Measurements from ENCODE around the gene RAD51B. TPM values are rescaled to one million over a fixed set of nuclear protein-coding genes. Genes with fewer than 3 reads are reported as not detected.

RAD51B gene
- total RNA-seq, 1 experiment from 2014 or later: 16.7 TPM

DNA sequence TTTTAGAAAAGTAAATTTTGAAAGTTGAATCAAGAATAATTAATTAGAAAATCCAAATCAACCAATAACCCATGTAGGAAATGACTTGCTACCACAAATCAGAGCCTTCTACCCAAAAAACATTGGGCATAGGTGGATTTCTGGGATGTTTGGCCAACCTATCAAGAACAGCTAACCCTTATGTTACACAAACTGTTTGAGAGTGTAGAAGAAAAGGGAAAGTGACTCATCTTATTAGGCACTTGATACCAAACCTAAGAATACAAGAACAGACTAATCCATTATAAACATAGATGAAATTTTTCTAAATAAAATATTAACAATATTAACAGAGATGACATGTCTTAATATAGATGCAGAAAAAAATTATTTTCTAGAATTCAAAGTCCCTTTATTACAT is 712.9 kb downstream of the RAD51B start:
- Histone ChIP-seq H2BK12ac (ENCODE audit: insufficient read length, low read depth, low read length) (no peak overlapping the region), H3K4me2 (ENCODE audit: insufficient read depth, insufficient read length, low read length) (no peak overlapping the region), H3K79me1 (ENCODE audit: insufficient read depth, low read depth, low read length, poor library complexity, severe bottlenecking) (no peaks in the 10 kb centered on the region), H3K56ac (ENCODE audit: insufficient read length, low read depth, low read length) (no peak overlapping the region), H2BK15ac (ENCODE audit: low read depth, low read length) (no peak overlapping the region), H4K91ac (ENCODE audit: insufficient read length, low read depth, low read length) (no peak overlapping the region), H4K8ac (replicated peaks; ENCODE audit: insufficient read length, low read depth, low read length) (no peak overlapping the region), H2BK5ac (ENCODE audit: insufficient read length, low read length) (no peak overlapping the region), H3K18ac (ENCODE audit: insufficient read length, low read depth, low read length) (no peak overlapping the region), H3K9me3 (ENCODE audit: control insufficient read depth, low read depth, low read length) (no peaks in the 10 kb centered on the region), H3K23ac (ENCODE audit: insufficient read length, low read depth, low read length) (no peak overlapping the region), H4K5ac (ENCODE audit: insufficient read length, low read depth, low read length) (no peak overlapping the region), H3K27ac (ENCODE audit: insufficient read length, low read depth, low read length) (no peak overlapping the region), H3K9ac (ENCODE audit: extremely low read depth, insufficient read length, low read length) (no peak overlapping the region), H3T11ph (ENCODE audit: low read length) (no peak overlapping the region), H2BK120ac (ENCODE audit: low read depth, low read length, poor library complexity, severe bottlenecking) (no peak overlapping the region), H2AFZ (ENCODE audit: low read length) (no peak overlapping the region), H3K23me2 (ENCODE audit: insufficient read length, low read depth, low read length, poor library complexity, severe bottlenecking) (no peaks in the 10 kb centered on the region), H3K14ac (ENCODE audit: insufficient read depth, low read length) (no peak overlapping the region), H4K20me1 (ENCODE audit: control insufficient read depth, insufficient read depth, insufficient read length) (no peaks in the 10 kb centered on the region), H3K4me1 (ENCODE audit: insufficient read depth, low read length) (no peaks in the 10 kb centered on the region), H3K4ac (ENCODE audit: low read depth, low read length) (no peak overlapping the region), H3K79me2 (ENCODE audit: insufficient read depth, low read length) (no peaks in the 10 kb centered on the region), H3K27me3 (ENCODE audit: insufficient read depth, low read length) (no peaks in the 10 kb centered on the region), H2AK5ac (ENCODE audit: insufficient read length, low read length) (no peak overlapping the region), H2BK20ac (ENCODE audit: low read depth, low read length, poor library complexity, severe bottlenecking) (no peak overlapping the region)
- H3K27me3 Mint-ChIP-seq (ENCODE audit: low read depth): no peaks in the 10 kb centered on the region
- no peak overlapping the region for H3K4me3 Mint-ChIP-seq
- no peaks in the 10 kb centered on the region; a peak in 1 of 4 replicates for H3K4me1 Mint-ChIP-seq
- DNase-seq: no peak
- peaks cover 10 to 26% (median 19%) of the 10 kb centered on the region in 3 experiments for H3K36me3 Mint-ChIP-seq (ENCODE audit: insufficient read depth in 1 of 3, low read depth in 3 of 3)
- TF ChIP-seq, protein P1, sequence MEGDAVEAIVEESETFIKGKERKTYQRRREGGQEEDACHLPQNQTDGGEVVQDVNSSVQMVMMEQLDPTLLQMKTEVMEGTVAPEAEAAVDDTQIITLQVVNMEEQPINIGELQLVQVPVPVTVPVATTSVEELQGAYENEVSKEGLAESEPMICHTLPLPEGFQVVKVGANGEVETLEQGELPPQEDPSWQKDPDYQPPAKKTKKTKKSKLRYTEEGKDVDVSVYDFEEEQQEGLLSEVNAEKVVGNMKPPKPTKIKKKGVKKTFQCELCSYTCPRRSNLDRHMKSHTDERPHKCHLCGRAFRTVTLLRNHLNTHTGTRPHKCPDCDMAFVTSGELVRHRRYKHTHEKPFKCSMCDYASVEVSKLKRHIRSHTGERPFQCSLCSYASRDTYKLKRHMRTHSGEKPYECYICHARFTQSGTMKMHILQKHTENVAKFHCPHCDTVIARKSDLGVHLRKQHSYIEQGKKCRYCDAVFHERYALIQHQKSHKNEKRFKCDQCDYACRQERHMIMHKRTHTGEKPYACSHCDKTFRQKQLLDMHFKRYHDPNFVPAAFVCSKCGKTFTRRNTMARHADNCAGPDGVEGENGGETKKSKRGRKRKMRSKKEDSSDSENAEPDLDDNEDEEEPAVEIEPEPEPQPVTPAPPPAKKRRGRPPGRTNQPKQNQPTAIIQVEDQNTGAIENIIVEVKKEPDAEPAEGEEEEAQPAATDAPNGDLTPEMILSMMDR (conservative IDR thresholded peaks at IDR 0.05): no peak
- H3K27ac Mint-ChIP-seq: no peak overlapping the region
- H3K9me3 Mint-ChIP-seq: peaks cover 21 to 27% of the 10 kb centered on the region in 2 experiments
